ENCODE results near the gene GIGYF2. TPM values are rescaled to one million over a fixed set of nuclear protein-coding genes. Genes with fewer than 3 reads are reported as not detected.
A peak's percentile ranks its signal among the peaks of the same experiment; 100 is the strongest.

Gene GIGYF2
- total and polyA plus RNA-seq, 2 of the 13 experiments (the other 11 are each of a cell fraction or from before 2014, with no cell fraction given): 44.9 to 73.5 TPM

DNA sequence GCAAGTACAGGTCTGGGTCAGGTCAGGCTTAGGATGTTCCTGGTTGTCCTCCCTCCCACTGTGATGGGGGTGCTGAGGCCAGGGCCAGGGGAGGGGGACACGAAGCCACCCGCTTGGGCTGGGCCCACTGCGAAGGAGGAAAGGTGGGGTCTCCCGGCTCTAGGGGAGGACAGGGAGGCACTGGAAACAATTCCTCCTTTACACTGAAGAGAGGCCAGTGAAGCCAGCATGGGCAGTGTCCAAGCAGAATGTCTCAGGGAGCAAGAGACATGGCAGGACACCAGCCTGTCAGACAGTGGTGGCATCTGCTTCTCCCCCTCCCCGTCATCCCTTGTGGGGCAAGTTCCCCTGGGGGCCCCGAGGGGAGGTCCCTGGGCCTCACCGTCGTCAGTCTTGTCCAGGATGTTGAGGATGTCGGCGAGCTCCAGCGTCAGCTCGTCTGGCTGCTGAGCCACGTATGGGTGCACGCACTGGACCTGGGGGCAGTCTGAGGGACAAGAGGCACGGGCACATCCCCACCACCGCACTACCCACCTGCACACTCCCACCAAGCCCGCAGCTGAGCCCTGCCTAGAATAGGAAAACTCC lies 183.7 kb downstream of the GIGYF2 start:
- FAIRE-seq: no peak
- BruUV-seq (replicated peaks): no TSS peak
- TF ChIP-seq, protein P1, sequence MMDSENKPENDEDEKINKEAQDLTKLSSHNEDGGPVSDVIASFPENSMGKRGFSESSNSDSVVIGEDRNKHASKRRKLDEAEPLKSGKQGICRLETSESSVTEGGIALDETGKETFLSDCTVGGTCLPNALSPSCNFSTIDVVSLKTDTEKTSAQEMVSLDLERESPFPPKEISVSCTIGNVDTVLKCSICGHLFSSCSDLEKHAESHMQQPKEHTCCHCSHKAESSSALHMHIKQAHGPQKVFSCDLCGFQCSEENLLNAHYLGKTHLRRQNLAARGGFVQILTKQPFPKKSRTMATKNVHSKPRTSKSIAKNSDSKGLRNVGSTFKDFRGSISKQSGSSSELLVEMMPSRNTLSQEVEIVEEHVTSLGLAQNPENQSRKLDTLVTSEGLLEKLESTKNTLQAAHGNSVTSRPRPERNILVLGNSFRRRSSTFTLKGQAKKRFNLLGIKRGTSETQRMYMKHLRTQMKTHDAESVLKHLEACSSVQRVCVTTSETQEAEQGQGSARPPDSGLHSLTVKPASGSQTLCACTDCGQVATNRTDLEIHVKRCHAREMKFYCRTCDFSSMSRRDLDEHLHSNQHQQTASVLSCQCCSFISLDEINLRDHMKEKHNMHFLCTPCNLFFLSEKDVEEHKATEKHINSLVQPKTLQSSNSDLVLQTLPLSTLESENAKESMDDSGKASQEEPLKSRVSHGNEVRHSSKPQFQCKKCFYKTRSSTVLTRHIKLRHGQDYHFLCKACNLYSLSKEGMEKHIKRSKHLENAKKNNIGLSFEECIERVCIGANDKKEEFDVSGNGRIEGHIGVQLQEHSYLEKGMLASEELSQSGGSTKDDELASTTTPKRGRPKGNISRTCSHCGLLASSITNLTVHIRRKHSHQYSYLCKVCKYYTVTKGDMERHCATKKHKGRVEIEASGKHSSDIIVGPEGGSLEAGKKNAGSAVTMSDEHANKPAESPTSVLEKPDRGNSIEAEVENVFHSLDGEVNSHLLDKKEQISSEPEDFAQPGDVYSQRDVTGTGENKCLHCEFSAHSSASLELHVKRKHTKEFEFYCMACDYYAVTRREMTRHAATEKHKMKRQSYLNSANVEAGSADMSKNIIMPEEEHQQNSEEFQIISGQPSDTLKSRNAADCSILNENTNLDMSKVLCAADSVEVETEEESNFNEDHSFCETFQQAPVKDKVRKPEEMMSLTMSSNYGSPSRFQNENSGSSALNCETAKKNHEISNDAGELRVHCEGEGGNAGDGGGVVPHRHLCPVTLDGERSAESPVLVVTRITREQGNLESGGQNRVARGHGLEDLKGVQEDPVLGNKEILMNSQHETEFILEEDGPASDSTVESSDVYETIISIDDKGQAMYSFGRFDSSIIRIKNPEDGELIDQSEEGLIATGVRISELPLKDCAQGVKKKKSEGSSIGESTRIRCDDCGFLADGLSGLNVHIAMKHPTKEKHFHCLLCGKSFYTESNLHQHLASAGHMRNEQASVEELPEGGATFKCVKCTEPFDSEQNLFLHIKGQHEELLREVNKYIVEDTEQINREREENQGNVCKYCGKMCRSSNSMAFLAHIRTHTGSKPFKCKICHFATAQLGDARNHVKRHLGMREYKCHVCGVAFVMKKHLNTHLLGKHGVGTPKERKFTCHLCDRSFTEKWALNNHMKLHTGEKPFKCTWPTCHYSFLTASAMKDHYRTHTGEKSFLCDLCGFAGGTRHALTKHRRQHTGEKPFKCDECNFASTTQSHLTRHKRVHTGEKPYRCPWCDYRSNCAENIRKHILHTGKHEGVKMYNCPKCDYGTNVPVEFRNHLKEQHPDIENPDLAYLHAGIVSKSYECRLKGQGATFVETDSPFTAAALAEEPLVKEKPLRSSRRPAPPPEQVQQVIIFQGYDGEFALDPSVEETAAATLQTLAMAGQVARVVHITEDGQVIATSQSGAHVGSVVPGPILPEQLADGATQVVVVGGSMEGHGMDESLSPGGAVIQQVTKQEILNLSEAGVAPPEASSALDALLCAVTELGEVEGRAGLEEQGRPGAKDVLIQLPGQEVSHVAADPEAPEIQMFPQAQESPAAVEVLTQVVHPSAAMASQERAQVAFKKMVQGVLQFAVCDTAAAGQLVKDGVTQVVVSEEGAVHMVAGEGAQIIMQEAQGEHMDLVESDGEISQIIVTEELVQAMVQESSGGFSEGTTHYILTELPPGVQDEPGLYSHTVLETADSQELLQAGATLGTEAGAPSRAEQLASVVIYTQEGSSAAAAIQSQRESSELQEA (CRISPR knock-in tag; IDR thresholded peaks at IDR 0.05; ENCODE audit: not compliant biosample characterization): no peak
- no peak for TF ChIP-seq PITX1 (CRISPR knock-in tag; IDR thresholded peaks at IDR 0.05)
- TF ChIP-seq ZBTB38 (CRISPR knock-in tag; IDR thresholded peaks at IDR 0.05): peak; percentile 59
- no peak for TF ChIP-seq KDM5A (IDR thresholded peaks at IDR 0.05; ENCODE audit: borderline replicate concordance, low read length)
- TF ChIP-seq, protein P2, sequence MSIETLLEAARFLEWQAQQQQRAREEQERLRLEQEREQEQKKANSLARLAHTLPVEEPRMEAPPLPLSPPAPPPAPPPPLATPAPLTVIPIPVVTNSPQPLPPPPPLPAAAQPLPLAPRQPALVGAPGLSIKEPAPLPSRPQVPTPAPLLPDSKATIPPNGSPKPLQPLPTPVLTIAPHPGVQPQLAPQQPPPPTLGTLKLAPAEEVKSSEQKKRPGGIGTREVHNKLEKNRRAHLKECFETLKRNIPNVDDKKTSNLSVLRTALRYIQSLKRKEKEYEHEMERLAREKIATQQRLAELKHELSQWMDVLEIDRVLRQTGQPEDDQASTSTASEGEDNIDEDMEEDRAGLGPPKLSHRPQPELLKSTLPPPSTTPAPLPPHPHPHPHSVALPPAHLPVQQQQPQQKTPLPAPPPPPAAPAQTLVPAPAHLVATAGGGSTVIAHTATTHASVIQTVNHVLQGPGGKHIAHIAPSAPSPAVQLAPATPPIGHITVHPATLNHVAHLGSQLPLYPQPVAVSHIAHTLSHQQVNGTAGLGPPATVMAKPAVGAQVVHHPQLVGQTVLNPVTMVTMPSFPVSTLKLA (IDR thresholded peaks at IDR 0.05): no peak
- peak; percentile 15; the same call in 1 of the 2 replicates for TF ChIP-seq POLR2G (IDR thresholded peaks at IDR 0.05; ENCODE audit: low read depth, low read length)
- no peak for TF ChIP-seq ZNF34 (CRISPR knock-in tag; IDR thresholded peaks at IDR 0.05; ENCODE audit: borderline replicate concordance)
- peak; percentile 53 for TF ChIP-seq HNRNPH1 (optimal IDR thresholded peaks at IDR 0.05; ENCODE audit: low read depth, low read length)
- peak; percentile 87 for TF ChIP-seq AGO1 (IDR thresholded peaks at IDR 0.05; ENCODE audit: low read depth, low read length, poor library complexity, severe bottlenecking)
- TF ChIP-seq ZNF430 (CRISPR knock-in tag; IDR thresholded peaks at IDR 0.05): no peak
- peak; percentile 96 for TF ChIP-seq AGO2 (optimal IDR thresholded peaks at IDR 0.05; ENCODE audit: low read depth, low read length)
- peak; percentile 69 for TF ChIP-seq RBFOX2 (IDR thresholded peaks at IDR 0.05; ENCODE audit: low read depth, low read length)
- no peak for TF ChIP-seq ZFP1 (CRISPR knock-in tag; IDR thresholded peaks at IDR 0.05)

More for the DNA sequence above, 183.7 kb downstream of the GIGYF2 start:
- DNase-seq (ENCODE audit: low spot score) (no peak), ATAC-seq (no peak)
- Histone ChIP-seq H3K9ac (ENCODE audit: insufficient read depth, low read depth, low read length) (no peak overlapping the region), H3K9me3 (ENCODE audit: low read length) (no peaks in the 10 kb centered on the region), H3K4me2 (ENCODE audit: low read depth, low read length) (no peak overlapping the region), H3K4me1 (ENCODE audit: insufficient read depth, low read length) (peaks cover 47% of the 10 kb centered on the region), H3K27ac (ENCODE audit: extremely low read length, insufficient read depth, low read length) (peak overlapping the region; percentile 27), H3K4me3 (replicated peaks in 1 of 3; ENCODE audit: insufficient read depth in 1 of 3, low read depth in 2 of 3, low read length in 3 of 3) (no peak overlapping the region), H3K36me3 (replicated peaks in 1 of 2; ENCODE audit: control insufficient read depth in 1 of 2, insufficient read depth in 2 of 2, low read length in 2 of 2) (peaks cover 3 to 35% of the 10 kb centered on the region in 2 experiments), H3K79me2 (ENCODE audit: insufficient read depth, low read length) (peaks cover 26% of the 10 kb centered on the region), H3K27me3 (ENCODE audit: control insufficient read depth in 1 of 2, insufficient read depth in 2 of 2, low read length in 2 of 2) (no peaks in the 10 kb centered on the region), H4K20me1 (ENCODE audit: insufficient read depth, low read length) (peaks cover 3% of the 10 kb centered on the region; the same call in 1 of the 2 replicates), H2AFZ (ENCODE audit: low read length) (no peak overlapping the region)
- ChIA-PET CTCF (ENCODE audit: low intra/inter-chr PET ratio, low total read pairs) (no interaction called here), POLR2A (interaction anchor here (2.0 to 5.3 kb wide), 2 partner anchors 8 to 25 kb away, joined by 6 to 35 read pairs; no protein-coding TSS in a partner anchor)
- intact Hi-C loops (cut with micrococcal nuclease; ENCODE audit: unreplicated experiment) (no loop called here), in situ Hi-C loops (cut with HindIII; ENCODE audit: extremely low pct_ligation_motif_present, low pct_unique_long_range_greater_than_20kb) (no loop called here)
- 96% methylated on average over 17 of the region's 17 CpGs for WGBS (ENCODE audit: low lambda C conversion rate)
